Measurements from ENCODE around the gene EMSY. TPM values are rescaled to one million over a fixed set of nuclear protein-coding genes. Genes with fewer than 3 reads are reported as not detected.

EMSY gene
- total RNA-seq, 1 experiment from 2014 or later: 33.3 TPM

DNA sequence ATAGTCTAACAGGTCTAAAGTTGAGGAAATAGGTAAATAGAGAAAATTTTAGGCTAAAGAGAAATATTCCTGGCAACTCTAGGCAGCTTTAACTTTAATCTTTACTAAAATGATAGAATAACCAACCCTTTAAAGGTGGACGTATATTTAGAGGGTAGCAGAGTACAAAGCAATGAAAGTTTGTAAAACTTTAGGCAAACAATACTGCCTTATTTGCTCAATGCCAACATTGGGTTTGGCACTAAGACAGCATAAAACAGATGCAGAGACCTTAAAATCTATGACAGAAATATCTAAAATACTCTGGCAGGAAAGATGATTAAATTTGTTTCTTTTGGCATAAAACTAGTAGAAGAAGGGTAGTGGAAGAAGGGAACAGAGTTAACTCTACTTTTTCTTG, 70.7 kb downstream of the EMSY start:
- no peak for DNase-seq (ENCODE audit: low read depth)

DNA sequence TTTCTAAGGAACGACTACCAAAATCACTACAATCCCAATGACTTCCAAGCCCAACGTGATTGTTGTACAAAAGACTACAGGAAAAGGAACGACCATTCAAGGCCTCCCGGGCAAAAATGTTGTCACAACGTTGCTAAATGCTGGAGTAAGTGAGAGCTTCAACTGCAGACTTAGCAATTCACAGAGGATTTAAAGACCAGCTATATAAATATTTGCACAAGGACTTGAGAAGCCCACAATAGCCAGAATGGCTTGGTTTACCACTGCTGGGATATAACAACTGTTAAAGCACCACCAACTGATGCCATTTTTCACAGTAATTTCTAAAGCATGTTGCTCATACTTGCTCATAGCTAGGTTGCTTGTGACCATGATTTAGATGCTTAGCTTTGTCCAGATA, 78.3 kb downstream of the EMSY start:
- DNase-seq (ENCODE audit: low read depth): no peak

DNA sequence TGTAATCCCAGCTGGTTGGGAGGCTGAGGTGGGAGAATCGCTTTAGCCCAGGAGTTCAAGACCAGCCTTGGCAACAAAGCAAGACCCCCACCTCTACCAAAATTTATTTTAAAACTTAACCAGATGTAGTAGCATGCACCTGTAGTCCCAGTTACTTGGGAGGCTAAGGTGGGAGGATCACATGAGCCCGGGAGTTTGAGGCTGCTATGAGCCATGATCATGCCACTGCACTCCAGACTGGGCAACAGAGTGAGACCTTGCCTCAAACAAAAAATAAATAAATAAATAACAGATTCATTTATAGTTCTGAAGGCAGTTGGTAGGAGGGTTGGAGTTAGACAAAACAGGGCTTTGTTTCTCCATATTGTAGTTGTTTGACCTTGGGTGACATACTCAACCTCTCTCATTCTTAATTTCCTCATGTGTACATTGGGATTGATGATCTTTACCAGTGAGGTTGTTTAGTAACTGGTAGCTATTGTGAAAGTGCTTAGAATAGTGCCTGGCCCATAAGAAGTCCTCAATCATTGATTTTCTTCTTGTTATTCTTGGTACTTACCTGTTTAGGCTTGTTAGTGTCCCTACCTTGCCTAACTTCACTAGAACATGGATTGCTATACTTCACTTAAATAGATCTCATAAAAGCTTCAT, 79.1 kb downstream of the EMSY start:
- DNase-seq (ENCODE audit: low read depth): no peak

DNA sequence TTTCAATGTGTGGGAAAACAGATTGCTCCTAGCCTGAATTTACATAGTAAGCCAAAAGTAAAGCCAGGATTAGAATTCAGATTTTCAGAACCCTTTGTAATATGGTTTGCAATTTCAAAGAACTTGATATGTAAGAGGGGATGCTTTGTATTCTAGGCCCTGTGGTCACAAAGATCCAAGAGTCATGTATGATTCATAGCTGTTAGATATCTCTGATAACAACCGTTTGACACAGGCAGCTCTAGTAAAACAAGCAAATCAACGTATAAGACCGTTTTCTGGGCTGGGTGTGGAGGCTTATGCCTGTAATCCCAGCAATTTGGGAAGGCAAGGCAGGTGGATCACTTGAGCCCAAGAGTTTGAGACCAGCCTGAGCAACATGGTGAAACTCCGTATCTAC, 79.6 kb downstream of the EMSY start:
- DNase-seq (ENCODE audit: low read depth): peak; percentile 68

DNA sequence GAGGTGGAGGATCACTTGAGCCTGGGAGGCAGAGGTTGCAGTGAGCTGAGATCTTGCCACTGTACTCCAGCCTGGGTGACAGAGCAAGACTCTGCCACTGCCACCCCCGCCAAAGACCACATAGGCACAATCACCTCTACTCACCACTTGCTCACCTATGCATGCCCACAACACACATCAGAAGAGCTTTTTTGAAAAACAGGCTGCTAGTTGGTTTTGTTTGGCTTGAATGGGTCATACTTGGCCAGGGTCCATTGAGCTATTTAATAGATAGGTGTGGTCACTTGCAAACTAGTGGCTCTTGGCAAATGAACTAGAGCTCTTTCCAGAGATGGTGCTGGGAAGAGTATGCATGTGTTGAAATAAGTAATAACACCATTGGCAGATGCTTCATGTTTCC, 80.1 kb downstream of the EMSY start:
- peak; percentile 60 for DNase-seq (ENCODE audit: low read depth)

DNA sequence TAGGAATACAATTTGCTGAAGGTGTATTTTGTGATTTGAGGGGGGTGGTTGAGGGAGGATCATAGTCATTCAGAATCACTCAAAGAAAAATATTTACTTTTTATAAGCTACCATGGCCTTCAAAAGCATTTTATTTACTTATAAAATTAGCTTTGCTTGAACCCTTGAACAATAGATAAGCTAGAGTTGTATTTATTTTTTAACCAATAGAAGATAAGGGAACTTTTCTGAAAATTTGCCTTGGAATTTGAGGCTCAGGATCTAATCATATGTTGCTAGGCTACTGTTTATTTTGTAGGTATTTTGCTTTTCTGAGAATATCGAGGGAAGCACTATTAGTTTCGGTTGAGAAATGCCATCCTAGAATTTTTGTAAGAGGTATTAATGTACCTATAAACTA, 82.1 kb downstream of the EMSY start:
- DNase-seq (ENCODE audit: low read depth): no peak

DNA sequence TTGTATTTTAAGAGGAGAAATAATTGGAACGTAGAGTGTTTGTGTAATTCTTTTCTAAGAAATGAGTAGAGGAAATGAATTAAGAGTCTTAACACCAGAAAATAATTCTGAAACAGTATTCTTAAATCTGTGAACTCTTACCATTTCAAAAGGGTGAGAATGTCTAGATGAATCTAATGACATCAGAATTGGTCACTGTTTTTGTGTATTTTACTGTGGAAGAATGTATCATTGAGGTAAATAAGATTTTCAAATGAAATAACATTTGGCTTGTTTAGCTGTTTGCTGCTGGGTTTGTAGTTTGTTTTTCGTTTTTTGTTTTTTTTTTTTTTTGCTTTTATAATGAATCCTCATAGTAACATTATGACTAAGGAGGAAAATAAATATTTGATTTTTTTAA, 97.6 kb downstream of the EMSY start:
- DNase-seq (ENCODE audit: low read depth): no peak

DNA sequence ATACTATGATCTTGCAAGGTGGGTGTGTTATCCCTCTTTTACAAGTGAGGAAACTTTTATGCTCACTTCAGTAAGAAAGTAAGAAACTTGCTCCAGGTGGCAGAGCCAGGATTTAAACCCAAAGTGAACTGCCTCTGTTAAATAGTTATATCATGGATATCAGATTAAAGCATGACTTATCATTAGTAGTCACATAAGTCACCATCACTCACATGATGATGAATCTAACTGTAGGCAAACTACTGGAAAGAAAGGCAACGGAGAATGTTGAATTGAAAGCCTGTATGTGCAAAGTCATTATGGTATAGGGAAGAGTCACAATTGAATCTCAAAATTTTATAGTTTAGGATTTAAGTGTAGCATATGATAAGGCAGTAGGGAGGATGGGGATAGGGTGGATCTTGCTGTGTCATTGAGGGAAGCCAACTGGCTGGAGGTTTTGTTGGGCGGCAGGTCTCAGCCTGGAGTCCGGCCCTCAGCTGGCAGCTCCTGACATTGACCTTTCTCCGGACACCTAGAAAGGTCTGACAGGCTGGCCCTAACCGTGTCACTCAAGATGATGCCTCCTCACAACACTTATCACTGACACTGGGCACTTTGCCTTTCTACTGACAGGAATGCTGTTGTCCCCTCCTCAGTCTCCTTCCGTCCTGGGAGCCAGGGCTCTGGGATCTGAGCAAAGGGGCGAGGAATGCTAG, 98.3 kb downstream of the EMSY start:
- no peak for DNase-seq (ENCODE audit: low read depth)

DNA sequence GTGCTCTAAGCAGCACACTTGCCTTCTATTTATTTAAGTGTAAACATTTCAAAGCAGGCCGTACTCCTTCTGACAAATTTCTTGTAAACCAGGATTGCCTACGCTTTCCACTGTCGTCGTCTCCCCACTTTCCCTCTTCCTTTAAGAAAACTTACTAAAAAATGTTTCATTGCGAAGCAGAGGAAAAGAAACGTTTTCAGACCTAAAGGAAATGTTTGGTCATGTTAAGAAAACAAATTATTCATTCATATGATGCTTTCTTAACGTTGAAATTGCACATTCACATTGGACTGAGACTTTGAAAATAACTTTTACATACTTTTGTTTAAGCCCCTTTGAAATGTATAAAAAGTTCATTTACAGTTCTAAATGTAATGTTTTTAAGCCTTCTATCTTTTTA, 106.0 kb downstream of the EMSY start:
- no peak for DNase-seq (ENCODE audit: low read depth)

DNA sequence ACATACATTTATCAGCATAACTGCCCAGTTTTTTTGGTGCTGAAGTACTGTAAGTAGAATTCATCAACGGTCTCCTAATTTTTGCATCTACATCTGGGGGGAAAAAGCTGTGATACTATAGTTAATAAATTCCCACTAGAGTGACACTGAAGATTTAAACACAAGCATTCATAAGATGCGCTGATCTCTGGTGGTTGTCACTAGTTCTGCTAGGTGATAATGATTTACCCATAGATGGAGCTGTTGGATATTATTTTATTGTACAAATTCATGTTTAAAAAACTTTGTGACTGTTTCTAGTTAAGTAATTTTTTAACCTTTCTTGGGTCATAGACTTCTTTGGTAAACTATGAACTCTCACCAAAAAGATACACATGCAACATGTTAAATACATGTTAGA, 106.6 kb downstream of the EMSY start:
- peak; percentile 20 for DNase-seq (ENCODE audit: low read depth)

DNA sequence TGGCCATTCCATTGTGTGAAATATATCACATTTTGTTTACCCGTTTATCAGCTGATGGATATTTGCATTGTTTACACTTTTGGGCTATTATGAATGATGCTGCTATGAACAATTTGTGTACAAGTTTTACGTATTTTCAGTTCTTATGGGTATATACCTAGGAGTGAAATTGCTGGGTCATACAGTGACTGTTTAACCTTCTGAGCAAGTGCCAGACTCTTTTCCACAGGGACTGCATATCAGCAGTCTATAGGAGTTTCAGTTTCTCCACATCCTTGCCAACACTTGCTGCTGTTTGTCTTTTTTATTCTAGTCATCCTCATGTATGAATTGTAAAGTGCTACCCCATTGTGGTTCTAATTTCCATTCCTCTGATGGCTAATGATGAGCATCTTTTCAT, 108.2 kb downstream of the EMSY start:
- DNase-seq (ENCODE audit: low read depth): no peak

DNA sequence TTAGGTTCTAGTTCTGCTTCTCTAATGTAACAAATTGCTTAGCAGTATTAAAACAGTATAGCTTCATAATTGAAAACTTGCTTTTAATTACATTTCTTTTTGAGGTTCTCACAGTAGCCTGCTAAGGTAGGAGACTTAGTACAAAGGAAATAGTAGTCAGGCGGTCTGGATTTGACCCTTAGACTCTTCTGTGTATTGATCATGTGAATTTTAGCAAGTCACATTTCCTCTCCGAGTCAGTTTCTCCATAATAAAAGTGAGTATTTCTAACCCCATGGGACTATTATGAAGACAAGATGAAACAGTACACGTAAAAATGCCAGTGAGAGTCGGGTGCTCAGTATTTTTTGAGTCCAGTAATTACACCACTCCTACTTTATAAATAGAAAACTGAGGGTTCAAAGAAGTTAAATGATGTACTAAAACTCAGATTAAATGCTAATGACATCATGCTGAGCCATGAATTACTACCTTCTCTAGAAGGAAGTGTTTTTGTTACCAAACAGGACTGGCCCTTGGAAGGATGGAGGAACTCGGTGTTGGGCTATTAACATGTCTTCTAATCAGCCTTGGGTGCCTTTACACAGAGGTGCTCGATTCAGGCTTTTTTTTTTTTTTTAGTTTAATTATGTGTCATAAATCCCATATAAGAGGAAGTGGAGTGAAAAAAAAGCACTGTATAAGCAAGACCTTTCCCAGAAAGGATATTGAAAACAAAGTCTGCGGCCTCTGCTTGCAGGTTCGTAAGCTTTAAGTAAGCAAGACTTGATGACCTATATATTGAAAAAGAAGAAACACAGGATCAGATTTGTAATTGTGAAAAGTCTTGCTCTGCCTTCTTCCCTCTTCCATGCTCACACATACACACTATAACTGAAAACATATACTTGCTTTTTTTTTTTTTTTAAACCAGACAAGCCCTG, 109.0 kb downstream of the EMSY start:
- DNase-seq (ENCODE audit: low read depth): no peak

DNA sequence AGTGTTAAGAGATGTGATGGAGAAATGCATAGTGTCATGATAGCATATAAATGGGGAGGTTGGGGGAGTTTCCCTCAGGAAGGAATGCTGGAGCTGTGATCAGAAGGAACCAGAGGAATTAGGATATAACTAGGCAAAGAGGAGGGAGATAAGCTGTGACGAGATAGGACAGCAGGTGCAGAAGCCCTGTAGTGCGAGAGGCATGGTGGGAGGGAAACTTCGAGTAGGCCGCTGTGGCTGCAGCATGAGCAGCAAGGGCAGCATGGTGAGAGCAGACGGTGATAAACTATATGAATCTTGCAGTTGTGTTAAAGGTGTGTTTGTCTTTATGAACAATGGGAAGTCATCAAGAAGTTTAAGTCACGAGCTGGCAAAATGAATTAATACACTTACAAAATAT, 109.9 kb downstream of the EMSY start:
- no peak for DNase-seq (ENCODE audit: low read depth)

DNA sequence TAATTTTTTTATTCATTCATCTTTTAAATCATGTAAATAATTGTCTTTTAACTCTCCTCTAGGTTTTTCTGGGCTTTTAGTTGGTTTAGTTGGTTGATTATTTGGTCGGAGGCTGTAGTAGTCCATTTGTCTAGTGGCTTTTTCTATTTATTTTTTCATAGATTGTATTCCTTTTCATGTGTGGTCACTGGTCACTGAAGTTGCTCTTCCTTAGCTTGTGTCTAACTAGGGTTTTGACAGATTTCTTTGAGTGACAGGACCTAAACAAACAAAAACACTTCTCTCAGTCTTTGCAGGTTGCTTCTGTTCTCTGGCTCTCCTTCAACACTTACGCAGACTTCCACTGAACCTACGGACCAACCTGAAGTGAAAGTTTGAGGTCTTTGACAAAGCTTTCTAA, 112.6 kb downstream of the EMSY start:
- DNase-seq (ENCODE audit: low read depth): no peak

DNA sequence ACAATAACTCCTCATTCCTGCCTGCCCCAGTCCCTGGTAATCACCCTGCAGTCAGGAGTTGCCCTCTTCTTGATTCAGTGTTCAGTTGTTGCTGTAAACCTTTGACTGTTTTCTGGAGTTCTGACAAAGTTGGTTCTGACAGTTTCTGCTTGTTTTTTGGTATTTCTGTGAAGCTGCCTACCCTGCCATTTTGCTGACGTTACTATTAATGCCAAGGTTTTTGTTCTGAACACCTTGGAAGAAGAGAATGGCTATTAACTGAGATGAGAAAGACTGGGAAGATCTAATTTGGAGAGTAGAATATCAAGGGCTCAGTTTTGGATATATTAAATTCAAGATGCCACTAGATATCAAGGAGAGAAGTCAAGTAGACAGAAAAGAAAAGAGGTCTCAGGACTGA, 113.7 kb downstream of the EMSY start:
- no peak for DNase-seq (ENCODE audit: low read depth)

DNA sequence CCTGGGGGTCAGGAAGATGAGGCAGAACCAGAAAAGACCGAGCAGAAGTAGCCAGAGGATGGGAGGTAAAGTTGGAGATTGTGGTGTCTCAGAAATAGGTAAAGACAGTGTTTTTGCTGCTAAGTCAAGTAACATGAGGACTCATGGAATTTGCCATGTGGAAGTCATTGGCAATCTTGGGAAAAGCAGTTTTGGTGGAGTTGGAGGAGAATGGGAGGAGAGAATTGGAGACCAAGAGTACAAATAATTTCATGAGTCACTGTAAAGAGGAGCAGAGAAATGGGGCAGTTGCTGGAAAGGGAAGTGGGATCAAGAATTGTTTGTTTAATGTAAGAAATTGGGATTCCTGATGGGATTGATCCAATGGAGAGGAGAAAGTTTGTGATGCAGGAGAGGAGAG, 114.1 kb downstream of the EMSY start:
- DNase-seq (ENCODE audit: low read depth): peak; percentile 17

DNA sequence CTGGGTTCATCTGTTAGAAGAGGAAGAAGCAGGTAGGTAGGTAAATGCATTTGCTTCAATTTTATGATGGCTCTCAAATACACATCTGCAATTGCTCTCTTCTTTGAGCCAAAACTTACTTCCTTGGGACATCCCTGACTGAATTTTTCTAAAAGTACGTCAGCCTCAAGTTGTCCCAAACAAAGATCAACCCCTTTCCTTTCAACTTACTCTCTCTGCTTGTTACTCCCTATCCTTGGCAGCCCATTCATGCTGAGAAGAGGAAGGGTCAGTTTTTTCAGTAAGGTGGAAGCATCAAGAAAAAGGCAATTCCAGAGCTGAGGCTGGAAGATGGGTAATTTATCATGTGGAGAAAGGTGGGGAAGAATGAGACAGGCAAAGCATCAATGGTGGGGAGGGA, 114.5 kb downstream of the EMSY start:
- no peak for DNase-seq (ENCODE audit: low read depth)

DNA sequence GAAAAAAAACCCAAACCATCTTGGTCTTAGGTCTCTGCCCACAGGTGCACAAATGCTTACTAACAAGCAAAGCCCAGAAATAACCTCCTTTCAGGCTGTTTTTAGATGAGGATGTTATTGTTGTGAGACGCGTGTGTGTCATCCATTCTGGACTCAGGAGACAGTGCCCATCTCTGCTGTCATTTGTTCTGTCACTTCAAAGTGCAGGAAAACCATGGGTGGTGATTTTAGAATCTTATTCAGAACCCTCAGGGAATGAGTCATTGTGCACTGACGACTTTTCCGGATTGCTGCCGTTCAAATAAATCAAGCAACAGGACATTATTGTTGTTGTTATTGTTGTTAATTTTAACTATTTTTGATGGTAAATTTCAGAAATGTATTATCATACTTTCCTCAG, 115.4 kb downstream of the EMSY start:
- DNase-seq (ENCODE audit: low read depth): peak; percentile 82

DNA sequence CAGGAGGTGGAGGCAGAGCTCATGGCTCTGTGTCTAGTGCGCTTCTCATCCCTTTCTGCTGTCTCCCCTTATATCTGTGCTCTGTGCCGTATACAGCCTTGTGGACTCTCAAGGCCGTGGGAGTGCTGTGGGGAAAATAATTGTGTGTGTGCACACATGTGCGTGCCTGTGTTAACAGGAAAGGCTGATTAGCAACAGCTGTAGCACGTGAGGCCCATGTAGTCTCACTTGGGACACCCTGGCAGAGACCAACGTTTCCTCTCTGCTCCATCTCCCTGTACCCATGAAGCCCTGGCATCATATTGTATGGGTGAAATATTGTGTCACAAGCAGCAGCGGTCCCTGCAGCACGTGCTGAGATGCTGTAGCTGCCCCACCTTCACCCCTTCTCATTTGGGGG, 116.4 kb downstream of the EMSY start:
- peak; percentile 65 for DNase-seq (ENCODE audit: low read depth)

DNA sequence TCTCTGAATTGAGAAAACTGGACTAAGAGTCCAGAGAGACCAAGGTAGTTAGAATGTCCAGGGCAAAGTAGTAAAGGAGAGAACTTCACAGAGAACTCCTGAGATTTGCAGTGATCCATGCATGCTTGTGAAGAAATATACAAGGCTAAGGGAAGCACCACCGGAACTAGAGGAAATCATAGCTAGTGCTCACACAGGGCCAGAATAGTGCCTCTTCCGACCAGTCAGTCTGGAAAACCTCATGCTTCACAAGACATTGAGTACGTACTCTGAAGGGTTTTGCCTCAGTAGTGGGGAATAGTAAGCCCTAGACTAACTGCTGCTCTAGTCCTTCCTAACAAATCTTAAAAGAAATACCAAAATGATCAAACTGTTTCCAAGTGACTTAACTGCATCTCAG, 117.7 kb downstream of the EMSY start:
- DNase-seq (ENCODE audit: low read depth): no peak

DNA sequence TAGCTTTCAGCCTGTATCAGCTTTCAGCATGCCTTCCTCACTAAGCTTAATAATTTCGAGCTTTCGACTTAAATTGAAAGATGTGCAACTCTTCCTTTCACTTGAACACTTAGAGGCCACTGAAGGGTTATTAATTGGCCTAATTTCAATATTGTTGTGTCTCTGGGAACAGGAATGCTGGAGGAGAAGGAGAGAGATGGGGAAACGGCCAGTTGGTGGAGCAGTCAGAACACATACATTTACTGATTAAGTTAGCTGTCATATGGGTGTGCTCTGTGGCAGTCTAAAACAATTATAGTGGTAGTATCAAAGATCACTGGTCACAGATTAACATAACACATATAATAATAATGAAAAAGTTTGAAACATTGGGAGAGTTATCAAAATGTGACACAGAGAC, 119.5 kb downstream of the EMSY start:
- DNase-seq (ENCODE audit: low read depth): peak; percentile 24

DNA sequence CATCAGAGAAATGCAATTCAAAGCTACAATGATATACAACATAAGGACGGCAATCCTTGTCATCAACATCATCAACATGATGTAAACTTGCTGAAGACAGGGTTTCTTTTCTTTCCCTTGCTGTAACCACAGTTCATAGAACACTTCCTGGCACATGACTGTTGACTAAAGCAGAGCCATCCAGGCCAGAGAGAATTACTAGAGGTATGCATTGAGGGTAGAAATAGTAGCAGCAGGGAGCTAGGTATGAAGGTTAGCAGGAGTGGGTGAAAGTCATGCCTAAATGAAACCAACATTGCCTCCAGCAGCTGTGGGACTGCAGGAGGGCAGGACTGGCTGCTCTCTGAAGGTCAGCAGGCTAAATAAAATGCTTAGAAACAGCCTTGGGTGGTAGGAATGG, 122.0 kb downstream of the EMSY start:
- peak; percentile 21 for DNase-seq (ENCODE audit: low read depth)

DNA sequence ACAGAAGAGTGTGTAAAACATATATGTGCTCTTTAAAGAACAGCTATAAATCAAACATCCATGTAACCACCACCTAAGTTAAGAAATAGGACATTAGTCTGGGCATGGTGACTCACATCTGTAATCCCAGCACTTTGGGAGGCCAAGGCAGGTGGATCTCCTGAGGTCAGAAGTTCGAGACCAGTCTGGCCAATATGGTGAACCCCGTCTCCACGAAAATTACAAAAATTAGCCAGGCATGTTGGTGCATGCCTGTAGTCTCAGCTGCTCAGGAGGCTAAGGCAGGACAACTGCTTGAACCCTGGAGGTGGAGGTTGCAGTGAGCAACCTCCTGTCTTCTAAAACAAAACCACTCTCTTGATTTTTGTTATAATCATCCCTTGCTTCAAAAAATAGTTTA, 122.4 kb downstream of the EMSY start:
- DNase-seq (ENCODE audit: low read depth): no peak

Data from RPMI7951 (cell line).